ENCODE results near the gene TGFB1. TPM values are rescaled to one million over a fixed set of nuclear protein-coding genes. Genes with fewer than 3 reads are reported as not detected.
"Not testable (repeated sequence)": the region's sequence is repeated elsewhere in the genome, so short reads cannot be mapped to it uniquely, and the experiment has no call there.

TGFB1 gene
- total RNA-seq, 1 donor from 2014 or later, result 4.5 TPM

DNA sequence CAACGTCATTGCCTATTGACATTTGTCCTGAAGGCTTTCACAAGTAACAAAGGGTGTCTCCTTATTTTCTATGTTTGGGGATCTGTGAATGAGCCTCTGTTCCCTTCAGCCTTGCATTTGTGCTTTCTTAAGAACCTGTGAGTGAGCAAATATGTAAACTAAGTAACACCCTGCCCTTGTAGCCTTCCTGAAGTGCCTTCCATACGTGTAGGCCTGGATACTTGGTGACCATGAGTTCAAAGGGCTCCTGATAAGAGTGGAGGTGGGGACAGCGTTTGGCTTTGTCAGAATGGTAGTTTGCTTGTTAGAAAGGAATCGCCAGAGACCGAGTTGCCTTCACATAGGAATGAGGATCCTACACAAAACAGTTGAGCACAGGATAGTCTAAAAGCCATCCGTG, 58.2 kb downstream of the TGFB1 start:
- FAIRE-seq (no peak), DNase-seq (ENCODE audit: low read depth) (no peak)
- no peak for TF ChIP-seq CTCF (IDR thresholded peaks at IDR 0.05; ENCODE audit: insufficient read depth, low read length, severe bottlenecking)
- H3K36me3 ChIP-seq (ENCODE audit: control insufficient read depth, insufficient read depth, low read length), result peaks cover 54% of the 10 kb centered on the region
- no peaks in the 10 kb centered on the region for H3K27me3 ChIP-seq (ENCODE audit: control insufficient read depth, insufficient read depth, low read length)
- no peak overlapping the region for H3K4me3 ChIP-seq (ENCODE audit: low read depth, low read length)

DNA sequence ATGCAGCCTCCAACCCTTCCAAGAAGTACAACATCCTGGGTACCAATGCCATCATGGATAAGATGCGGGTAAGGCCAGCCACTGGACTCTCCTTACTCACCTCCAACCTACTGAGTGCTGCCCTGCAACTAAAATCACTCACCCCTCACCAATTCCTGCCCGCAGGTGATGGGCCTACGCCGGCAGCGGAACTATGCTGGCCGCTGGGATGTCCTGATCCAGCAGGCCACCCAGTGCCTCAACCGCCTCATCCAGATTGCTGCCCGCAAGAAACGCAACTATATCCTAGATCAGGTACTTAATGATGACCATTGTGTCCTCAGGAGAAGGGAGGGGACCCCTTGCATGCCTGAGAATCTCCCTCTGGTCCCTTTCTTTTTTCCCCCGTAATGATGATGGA, 59.3 kb downstream of the TGFB1 start:
- no peaks in the 10 kb centered on the region for H3K27me3 ChIP-seq (ENCODE audit: control insufficient read depth, insufficient read depth, low read length)
- FAIRE-seq (no peak), DNase-seq (ENCODE audit: low read depth) (no peak)
- no peak overlapping the region for H3K4me3 ChIP-seq (ENCODE audit: low read depth, low read length)
- H3K36me3 ChIP-seq (ENCODE audit: control insufficient read depth, insufficient read depth, low read length), result peaks cover 53% of the 10 kb centered on the region
- no peak for TF ChIP-seq CTCF (IDR thresholded peaks at IDR 0.05; ENCODE audit: insufficient read depth, low read length, severe bottlenecking)

DNA sequence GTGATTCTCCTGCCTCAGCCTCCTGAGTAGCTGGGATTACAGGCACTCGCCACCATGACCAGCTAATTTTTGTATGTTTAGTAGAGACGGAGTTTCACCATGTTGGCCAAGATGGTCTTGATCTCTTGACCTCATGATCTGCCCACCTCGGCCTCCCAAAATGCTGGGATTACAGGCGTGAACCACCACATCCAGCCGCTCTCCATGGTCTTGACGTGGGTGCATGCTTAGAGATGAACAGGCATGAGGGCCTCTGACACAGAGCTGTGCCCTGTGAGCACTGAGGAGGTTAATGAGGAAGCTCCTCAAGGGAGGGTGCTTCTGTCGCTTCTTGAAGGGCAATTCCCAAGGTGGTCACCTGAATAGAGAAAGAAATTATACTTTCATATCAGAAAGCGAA, 63.9 kb downstream of the TGFB1 start:
- H3K4me3 ChIP-seq (ENCODE audit: low read depth, low read length); FAIRE-seq; H3K27me3 ChIP-seq (ENCODE audit: control insufficient read depth, insufficient read depth, low read length); DNase-seq (ENCODE audit: low read depth): not testable (repeated sequence)
- peaks cover 39% of the 10 kb centered on the region for H3K36me3 ChIP-seq (ENCODE audit: control insufficient read depth, insufficient read depth, low read length)

- no peak for DNase-seq (ENCODE audit: low read depth)
- H3K27me3 ChIP-seq (ENCODE audit: control insufficient read depth, insufficient read depth, low read length), result no peaks in the 10 kb centered on the region
- peaks cover 32% of the 10 kb centered on the region for H3K36me3 ChIP-seq (ENCODE audit: control insufficient read depth, insufficient read depth, low read length)
- no peak overlapping the region for H3K4me3 ChIP-seq (ENCODE audit: low read depth, low read length)
- FAIRE-seq, result no peak
- no peak for TF ChIP-seq CTCF (IDR thresholded peaks at IDR 0.05; ENCODE audit: insufficient read depth, low read length, severe bottlenecking)
These were observed 64.8 kb downstream of the TGFB1 start for GRCh38 chr19:41288673-41289530.

Other genes starting within 250 kb of the TGFB1 start
- gene CYP2F1, start 239.5 kb downstream of the TGFB1 start, total RNA-seq, result not detected in 2 replicates
- gene CYP2S1, start 160.7 kb downstream of the TGFB1 start, total RNA-seq, result 13.3 and 23.4 TPM in 2 replicates
- 19.5 and 23.7 TPM in 2 replicates for gene AXL, start 134.7 kb downstream of the TGFB1 start, total RNA-seq
- gene HNRNPUL1, start 89.5 kb downstream of the TGFB1 start, total RNA-seq, result 41.9 and 43.5 TPM in 2 replicates
- 7.9 and 12.9 TPM in 2 replicates for gene CCDC97, start 43.8 kb downstream of the TGFB1 start, total RNA-seq
- gene B9D2, start 10.2 kb upstream of the TGFB1 start, total RNA-seq, result 1.1 and 1.9 TPM in 2 replicates
- 7.6 and 10.2 TPM in 2 replicates for gene TMEM91, start 22.6 kb upstream of the TGFB1 start, total RNA-seq
- 13.7 and 58.4 TPM in 2 replicates for gene EXOSC5, start 43.4 kb upstream of the TGFB1 start, total RNA-seq
- 39.6 and 41.6 TPM in 2 replicates for gene BCKDHA, start 43.9 kb upstream of the TGFB1 start, total RNA-seq
- 3.2 and 14.3 TPM in 2 replicates for gene B3GNT8, start 73.5 kb upstream of the TGFB1 start, total RNA-seq
- 39.5 and 40.2 TPM in 2 replicates for gene DMAC2, start 86.0 kb upstream of the TGFB1 start, total RNA-seq
- not detected in 2 replicates for gene ERICH4, start 89.2 kb upstream of the TGFB1 start, total RNA-seq
- gene CEACAM21, start 222.2 kb upstream of the TGFB1 start, total RNA-seq, result not detected in 2 replicates

All from bronchial epithelial cell (primary cell).